Epithelial cell of esophagus (primary cell): Measurements from ENCODE around the gene ERC2.

Experiments used
- DNase-seq: peaks from one replicate; pipeline ENCODE4 v3.0.0; 2010; ENCODE audit warnings: low read depth
- H3K4me3 ChIP-seq: 2 replicates; pipeline ENCODE4 v1.5.1; 2011; ENCODE audit warnings: mild to moderate bottlenecking, low read length, control low read depth
- CTCF ChIP-seq: IDR thresholded peaks from 2 replicates; pipeline ENCODE4 v1.5.1; 2011; ENCODE audit warnings: low read depth, mild to moderate bottlenecking, low read length, control low read depth, inconsistent platforms; ENCODE audit not compliant: insufficient read depth; ENCODE audit errors: missing control alignments

ERC2 gene

GRCh38 chr3:55481744-55482495, 986.3 kb downstream of the ERC2 start:
- peak; percentile 4 for TF ChIP-seq CTCF
- no peak for DNase-seq
- H3K4me3 ChIP-seq, result peak overlapping the region; percentile 5

GRCh38 chr3:55480911-55481743, 987.1 kb downstream of the ERC2 start:
- peak overlapping the region; percentile 23 for H3K4me3 ChIP-seq
- no peak for TF ChIP-seq CTCF
- DNase-seq, result peak; percentile 22

GRCh38 chr3:55477306-55478303, 990.7 kb downstream of the ERC2 start:
- no peak for TF ChIP-seq CTCF
- no peak for DNase-seq
- no peak overlapping the region for H3K4me3 ChIP-seq

GRCh38 chr3:55476515-55476914, 991.8 kb downstream of the ERC2 start:
- DNase-seq, result peak; percentile 55
- TF ChIP-seq CTCF, result no peak
- H3K4me3 ChIP-seq, result no peak overlapping the region

- no peak overlapping the region for H3K4me3 ChIP-seq
- no peak for TF ChIP-seq CTCF
- DNase-seq, result no peak
Observed at GRCh38 chr3:55474213-55474632, 994.0 kb downstream of the ERC2 start.

GRCh38 chr3:55473788-55474187, 994.5 kb downstream of the ERC2 start:
- H3K4me3 ChIP-seq, result no peak overlapping the region
- no peak for TF ChIP-seq CTCF
- no peak for DNase-seq
